G401 (cell line): Measurements from ENCODE around the gene PACRG. TPM values are rescaled to one million over a fixed set of nuclear protein-coding genes. Genes with fewer than 3 reads are reported as not detected.
"Not testable (repeated sequence)": the region's sequence is repeated elsewhere in the genome, so short reads cannot be mapped to it uniquely, and the experiment has no call there.

Experiments used
- DNase-seq: peaks from one replicate; pipeline ENCODE4 v3.0.0-alpha.2; 2015; ENCODE audit warnings: low spot score
- in situ Hi-C: cut with HindIII; loops from 2 replicates; pipeline ENCODE4 v1.10.0; 2016; ENCODE audit warnings: low sequenced_read_pairs, mixed read lengths
- total RNA-seq: library from RNA; depleted of rRNA; stranded (reverse); fragments of >200 nt; shearing (Covaris generic); gene quantifications from 2 replicates; pipeline ENCODE4 v1.2.3, GENCODE V29; 2014; rRNA removed

Gene PACRG
- not detected in 2 replicates for total RNA-seq

DNA sequence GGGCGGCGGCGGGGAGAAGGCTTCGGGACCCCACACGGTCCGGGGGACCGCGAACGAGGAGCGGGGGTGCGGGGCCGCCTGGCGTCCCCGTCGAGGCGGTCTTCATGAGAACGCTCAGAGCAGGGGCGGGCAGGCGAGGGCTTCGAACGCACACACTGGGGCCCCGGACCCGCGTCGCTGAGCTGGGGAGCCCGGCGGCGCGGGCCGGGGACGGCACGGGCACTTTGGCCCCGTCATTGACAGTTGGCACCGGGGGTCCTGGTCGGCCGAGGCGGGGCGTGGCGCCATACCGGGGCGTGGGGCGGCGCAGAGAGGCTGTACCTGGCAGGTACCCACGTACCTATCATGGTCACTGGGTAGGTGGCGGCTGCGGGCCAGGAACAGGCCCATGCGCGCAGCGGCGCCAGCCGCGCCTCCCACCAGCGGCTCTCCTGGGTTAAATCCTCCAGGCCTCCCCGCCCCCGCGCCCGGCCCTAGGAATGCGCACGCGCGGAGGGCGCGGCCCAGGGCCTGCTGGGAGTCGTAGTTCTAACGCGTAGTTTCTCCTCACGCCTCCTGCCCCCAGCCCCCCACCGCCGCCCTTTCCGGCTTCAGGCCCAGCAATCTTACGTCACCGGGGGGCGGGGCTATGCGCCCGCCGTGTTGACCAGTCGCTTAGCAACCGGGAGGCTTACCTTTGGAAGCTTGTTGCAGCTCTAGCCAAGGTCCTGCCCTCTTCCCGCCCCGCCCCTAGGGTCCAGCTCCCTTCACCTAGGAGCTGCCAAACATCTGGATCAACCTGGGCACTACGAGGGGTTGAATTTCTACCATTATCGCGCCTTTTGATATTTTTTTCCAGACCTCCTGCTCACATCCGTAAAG is at the start of gene PACRG, which contains the start of gene PRKN:
TSS of gene PACRG (plus strand) at position 653 of the 861 bp plus-strand sequence.
TSS of gene PRKN (minus strand) at position 445 of the 861 bp plus-strand sequence.
- in situ Hi-C loops, result no loop called here
- peak; percentile 99 for DNase-seq

DNA sequence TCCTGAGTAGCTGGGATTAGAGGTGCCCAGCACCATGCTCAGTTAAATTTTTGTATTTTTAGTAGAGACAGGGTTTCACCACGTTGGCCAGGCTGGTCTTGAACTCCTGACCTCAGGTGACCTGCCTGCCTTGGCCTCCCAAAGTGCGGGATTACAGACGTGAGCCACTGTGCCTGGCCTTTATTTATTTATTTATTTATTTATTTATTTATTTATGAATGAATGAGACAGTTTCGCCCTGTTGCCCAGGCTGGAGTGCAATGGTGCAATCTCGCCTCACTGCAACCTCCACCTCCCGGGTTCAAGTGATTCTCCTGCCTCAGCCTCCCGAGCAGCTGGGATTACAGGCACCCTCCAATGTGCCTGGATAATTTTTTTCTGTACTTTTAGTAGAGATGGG is 48.9 kb upstream of the PACRG start:
- in situ Hi-C loops, DNase-seq: not testable (repeated sequence)

DNA sequence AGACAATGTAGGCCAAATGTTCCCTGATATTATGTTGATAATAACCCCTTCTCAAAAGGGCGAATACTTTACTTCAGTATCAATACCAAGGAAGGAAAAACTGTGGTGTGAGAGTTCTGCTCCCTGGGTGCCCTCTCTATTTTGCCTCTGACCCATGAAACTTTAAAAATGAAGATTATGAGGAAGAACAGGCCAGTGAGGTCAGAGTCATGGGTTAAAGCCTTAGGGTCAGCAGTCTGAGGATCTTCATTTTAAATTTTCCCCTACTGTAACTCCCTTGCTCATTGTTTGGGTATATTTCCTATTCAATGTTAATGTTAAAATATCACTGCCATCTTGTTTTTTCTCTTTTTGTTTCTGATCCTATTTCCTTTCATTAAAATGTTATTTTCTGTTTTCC is 48.1 kb upstream of the PACRG start:
- in situ Hi-C loops, result no loop called here
- no peak for DNase-seq

DNA sequence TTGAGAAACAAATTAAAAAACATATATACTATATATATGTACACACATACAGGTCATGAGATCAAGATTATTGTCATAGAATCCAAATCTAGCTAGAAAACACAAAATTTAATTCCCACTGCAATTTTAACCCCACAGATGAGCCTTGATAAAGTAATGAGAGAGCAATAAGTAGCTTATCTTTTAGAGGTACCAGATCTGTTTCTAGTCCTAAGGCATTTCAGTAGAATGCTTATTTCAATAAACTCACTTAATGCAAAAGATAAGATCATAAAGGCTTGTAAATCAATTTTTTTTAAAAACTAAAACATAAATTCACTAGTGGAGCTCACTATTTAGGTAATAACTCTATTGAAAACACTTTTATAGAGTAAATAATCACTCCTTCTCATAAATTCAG is 47.4 kb upstream of the PACRG start:
- DNase-seq, result no peak
- in situ Hi-C loops, result no loop called here

DNA sequence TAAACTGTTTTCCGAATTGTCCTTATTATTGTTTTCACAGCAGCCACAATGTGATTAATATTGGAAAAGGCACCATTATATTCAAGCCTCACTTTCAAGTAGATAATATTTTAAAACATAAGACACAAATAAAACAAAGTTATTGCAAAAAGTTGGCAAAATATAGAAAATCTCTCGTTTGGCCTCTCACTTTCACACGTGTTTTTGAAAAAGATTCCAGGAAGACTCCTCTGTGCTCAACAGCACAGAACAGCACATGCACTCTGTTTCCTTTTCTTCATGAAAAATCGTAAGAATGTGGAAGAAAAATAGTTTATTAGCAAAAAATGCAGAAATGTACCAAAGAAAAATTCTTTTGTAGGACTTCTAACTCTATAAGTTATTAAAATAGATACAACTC is 46.9 kb upstream of the PACRG start:
- no peak for DNase-seq
- in situ Hi-C loops, result no loop called here

DNA sequence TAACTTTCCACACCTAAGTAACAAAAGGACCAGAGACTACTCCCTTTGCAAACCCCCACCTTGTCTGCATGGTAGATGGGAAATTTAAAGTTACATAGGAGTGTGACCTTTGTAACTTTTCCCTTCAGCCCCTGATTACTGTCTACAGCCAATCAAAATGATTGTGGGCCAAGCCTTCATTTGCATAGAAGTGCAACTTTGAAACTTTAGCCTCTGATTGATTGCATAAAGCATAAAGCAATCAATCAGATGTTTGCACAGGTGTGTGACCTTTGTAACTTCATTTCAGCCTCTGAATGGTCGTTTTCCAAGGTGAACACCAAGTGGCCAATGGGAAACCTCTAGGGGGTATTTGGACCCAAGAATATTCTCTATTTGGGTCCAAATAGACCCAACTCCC is 46.3 kb upstream of the PACRG start:
- in situ Hi-C loops, result no loop called here
- no peak for DNase-seq

DNA sequence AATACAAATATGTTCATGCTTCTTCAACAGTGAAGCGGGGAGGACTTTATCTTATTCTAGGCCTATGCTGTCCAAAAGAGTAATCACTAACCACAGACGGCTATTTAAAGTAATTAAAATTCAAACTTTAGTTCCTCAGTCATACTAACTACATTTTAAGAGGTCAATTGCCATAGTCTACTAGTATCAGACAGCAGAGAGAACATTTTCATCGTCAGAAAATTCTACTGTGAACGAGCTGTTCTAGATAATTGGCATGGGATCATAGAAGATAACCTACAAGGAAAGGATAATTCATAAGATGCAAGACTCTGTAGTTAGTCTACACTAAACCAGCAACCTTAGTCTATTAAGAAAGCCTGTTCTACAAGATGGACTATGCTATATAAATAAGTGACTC is 44.6 kb upstream of the PACRG start:
- DNase-seq, result no peak
- in situ Hi-C loops, result no loop called here

DNA sequence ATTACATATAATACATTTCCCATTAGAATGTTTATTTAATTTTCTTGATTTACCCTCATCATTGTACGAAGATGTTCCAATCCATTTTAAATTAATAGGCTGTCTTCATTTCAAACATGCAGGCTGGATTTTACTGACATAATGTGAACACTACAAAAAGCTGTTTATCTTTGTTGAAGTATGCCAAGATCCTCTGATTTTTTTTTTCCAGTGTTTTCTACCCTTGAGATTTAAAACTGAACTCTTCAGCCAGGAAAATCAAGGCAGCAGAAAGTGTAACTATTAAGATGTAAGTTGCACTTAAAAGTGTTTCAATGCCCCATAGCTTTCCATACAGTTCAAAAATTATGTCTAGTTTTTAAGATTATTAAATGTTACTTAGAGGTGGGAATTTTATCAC is 43.7 kb upstream of the PACRG start:
- in situ Hi-C loops, result no loop called here
- no peak for DNase-seq

DNA sequence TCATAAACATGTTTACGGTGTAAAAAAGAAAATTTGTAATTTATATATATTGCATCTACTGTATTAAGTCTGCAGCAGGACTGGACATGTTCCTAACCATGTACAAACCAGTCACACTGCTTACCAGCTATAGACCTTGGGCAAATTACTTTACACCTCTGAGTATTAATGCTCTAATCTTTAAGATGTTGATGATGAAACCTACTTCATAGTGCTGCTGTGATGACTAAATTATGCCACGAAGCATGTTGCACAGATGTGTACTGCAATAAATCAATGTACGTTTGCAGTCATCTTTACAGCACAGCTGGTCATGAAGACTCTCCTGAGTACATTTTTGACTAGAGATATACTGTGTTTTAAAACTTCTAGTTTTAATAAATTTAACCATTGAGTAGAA is 42.8 kb upstream of the PACRG start:
- DNase-seq, result no peak
- in situ Hi-C loops, result no loop called here

DNA sequence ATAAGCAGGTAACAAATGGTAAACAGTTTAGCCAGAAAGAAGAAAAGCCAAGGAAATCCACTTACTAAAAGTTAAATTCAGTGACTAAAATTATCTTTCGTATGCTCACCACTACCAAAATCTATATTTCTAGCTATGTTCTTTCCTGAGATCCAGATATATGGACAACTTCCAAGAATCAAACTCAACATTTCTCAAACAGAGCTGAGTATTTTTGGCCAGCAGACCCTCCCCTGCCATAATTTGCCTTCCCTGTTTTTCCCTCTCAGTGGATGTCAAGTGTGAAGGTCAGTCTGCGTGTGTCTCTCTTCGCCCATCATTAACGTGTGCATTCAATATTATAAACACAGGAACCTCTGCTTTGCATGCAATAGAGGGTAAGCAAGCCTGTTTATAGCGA is 42.2 kb upstream of the PACRG start:
- DNase-seq, result no peak
- in situ Hi-C loops, result no loop called here

DNA sequence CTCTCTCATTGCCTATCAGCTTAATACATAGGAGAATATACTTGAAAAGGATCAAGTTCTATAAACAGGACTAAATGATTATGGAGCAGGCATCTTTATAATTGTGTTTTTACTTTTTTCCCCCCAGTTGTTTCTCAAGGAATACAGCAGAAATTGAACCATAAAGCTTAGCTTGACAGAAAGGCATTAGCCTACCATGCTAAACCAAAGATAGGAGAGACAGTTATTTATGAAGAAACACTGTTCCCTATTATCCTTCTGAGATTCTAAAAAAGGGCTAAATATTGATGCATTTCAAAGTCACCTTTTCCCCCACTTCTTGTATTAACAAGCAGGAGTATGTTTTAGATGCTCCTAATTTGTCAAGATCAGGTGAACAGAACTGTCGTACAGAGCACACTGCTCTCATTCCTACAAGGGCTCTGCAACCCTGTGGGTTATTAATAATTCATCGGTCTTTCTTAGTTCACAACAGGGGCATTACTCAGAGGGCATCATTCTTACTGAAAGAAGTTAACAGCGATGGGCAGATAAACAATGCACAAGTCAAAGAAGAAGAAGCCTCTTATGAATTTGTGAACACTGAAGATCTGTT is 38.9 kb upstream of the PACRG start:
- DNase-seq, result no peak
- in situ Hi-C loops, result no loop called here

DNA sequence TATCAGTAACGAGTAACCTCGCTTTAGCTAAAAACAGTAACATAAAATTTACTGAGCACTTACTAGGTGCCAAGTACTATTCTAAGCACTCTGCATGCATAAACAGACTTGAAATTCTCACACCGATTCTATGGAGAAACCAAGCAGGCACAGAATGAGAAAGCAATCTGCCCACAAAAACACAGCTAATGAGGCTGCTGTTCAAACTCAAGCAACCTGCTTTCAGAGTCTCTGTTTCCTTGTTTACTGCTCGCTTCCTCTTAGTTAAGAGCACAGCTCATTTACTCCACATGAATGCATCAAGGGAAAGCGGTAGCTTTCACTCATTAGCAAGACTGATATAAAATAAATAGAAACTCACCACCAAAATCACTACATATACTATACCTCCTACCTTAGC is 37.6 kb upstream of the PACRG start:
- in situ Hi-C loops, result no loop called here
- DNase-seq, result no peak

DNA sequence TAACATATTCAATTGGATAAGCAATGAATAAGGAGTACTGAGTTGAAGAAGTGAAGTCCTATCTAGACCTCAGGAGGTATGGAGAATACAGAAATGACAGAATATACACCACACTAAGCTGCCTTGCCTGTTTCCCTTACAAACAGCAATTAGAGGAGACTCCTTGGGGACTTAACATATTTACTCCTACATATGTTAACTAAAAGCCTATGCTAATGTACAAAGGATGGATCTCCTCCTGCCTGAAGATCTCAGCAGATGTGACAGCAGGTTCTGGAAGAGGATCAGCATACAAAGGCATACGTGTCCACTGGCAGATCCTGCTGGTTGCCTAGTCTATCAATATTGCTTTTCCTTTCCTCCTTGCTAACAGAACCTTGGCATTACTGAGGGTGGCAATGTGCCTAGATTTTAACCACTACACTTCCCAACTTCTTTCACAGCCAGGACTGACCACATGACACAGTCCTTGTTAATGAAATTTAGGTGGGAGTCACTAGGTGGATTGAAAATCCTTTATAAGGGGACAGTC is 29.8 kb upstream of the PACRG start:
- in situ Hi-C loops, result no loop called here
- no peak for DNase-seq

DNA sequence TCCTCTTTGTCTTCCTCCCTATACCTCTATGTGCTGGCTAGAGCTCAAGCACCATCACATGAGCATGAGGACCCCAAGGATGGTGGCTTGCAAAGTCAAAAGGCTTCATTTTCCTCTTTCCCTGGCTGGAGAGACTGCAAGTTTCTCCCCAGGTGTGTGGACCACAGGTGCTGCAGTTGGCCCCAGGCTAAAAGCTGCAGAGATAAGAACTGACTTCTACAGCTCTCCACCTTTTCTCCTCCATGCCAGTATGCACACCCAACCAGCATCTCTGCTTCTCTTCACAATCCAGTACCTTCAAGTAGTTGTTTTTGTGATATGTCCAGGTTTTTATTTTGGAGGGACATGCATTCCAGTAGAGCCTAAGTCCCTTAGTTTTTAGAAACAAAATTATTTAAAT is 29.3 kb upstream of the PACRG start:
- in situ Hi-C loops, result no loop called here
- no peak for DNase-seq

DNA sequence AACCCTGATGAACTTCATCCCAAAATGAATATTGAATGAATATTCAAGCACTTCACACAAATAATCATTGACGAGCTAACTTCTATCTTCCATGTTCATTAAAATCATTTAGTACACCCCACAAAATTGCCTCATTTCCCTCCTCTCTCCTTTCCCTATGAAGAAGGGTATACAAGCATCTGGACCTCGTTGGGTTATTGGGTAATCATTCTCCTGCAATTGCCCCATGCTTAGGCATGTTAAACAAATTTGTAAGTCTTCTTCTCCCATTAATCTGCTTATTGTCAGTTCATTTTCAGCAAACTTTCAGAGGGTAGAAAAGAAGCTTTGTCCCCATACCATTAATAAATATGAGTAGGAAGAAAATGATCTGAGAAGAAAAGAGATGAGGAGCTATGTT is 27.8 kb upstream of the PACRG start:
- in situ Hi-C loops, result no loop called here
- DNase-seq, result no peak

DNA sequence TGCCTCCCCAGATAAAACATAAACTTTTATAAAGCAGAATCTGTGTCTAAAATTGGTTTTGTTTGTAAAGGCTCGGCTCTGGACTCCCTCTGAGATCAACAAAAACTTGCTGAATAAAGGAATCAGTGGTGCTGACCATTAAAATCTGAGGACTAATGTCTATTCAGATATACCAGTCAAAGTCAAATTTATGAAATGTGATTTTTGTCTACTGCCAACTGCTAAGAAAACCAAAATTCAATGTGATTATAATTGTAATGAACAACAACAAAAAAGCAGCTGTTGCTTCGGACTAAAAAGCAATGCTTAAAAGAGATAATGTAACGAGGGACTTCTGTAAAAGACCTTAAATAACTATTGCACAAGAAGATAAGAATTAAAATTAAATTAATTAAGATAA is 26.8 kb upstream of the PACRG start:
- no peak for DNase-seq
- in situ Hi-C loops, result no loop called here

DNA sequence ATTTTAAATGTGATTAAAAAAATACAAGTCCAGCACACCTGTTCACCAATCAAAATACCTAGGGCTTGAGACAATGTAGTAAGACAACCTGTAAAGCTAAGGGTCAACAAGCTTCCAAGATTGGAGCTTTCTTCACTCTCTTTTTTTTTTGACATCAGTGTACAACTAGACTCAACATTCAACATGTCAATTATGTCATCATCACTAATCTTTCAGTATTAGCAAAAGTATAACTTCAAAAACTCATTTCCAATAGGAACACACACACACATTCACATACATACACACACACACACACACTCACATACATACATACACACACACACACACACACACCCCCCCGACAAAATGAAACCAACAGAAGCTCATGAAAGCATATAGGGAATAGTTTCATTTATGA is 26.2 kb upstream of the PACRG start:
- in situ Hi-C loops, result no loop called here
- DNase-seq, result no peak

DNA sequence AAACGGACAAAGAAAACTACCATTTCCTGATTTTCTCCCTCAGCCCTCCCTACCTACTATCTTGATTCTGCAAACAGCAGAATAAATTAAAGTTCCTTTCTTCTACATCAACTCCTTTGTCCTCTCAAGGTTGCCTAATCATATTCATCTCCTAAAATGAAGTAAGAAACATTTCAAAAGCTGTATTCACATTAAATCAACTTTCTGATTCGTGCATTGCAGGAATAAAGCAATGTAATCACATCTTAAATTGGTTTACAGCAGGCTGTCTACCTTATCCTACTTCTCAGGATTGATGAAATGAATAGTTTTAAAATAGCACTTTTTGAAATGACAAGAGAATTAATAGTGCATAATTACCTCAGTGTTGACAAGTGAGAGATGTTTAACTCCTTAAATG is 25.3 kb upstream of the PACRG start:
- DNase-seq, result no peak
- in situ Hi-C loops, result no loop called here

DNA sequence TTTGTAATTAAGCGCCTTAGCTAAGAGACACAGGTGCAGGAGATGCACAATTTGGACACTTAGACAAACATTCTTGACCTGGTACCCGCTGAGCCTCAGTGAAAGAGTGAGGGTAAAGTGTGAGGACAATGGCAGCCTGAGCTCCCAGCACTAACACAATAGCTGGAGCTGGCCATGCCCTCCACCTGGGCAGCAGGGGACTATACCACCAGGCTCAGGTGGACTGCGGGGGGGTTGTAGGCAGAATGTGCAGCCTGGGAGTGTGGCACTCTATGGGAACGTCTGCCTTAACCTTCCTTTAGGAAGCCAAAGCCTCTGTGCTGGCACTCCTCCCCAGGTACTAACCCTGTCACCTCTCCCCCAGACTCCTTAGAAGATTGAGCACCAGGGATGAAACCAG is 23.8 kb upstream of the PACRG start:
- in situ Hi-C loops, result no loop called here

DNA sequence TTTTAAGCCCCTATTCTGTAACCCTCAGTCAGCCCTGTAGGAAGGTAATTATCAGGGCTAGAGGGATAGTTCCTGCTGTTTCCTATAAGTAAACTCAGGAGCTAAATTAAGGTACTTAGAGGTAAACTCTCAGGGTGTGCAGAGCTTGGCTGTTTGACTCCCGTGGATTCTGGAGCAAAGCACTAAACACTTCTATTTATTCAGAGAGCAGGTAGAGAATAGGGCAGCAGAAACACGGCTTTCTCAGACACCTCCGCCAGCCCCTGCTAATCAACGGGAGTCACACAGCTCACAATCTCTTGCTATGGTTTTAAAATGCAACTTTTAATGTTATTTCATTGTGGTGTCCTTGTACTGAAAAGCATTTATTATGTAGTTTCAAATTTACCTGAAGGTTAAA is 22.0 kb upstream of the PACRG start:
- in situ Hi-C loops, result no loop called here
- DNase-seq, result peak; percentile 17

More for the DNA sequence above, 23.8 kb upstream of the PACRG start:
- DNase-seq, result no peak

DNA sequence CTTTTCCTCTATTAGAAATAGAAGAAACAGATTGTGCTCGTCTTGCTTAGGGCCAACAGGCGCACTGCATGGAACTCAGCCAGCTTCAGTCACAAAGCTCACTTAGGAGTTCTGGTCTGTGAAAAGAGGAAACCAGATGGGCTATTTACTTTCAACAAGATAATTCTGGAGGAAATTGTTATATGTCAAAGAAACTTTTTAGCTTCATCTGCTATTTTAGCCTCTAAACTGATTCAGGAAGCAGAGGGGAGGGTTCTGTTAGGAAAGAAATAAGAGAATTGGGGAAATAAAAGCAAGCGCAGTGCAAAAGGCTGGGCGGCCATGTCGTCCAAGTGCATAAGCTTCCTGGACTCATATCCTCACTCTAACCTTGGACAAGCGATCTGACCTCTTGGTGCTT is 21.5 kb upstream of the PACRG start:
- in situ Hi-C loops, result no loop called here
- peak; percentile 87 for DNase-seq
